Stimulated activated naive B cell treated with anti-CD40 and anti-IgM and Interleukin-4, amounts not matched to agents 10 μg/mL and 1 μg/mL and 100 μg/mL, for 72 hours (primary cell): ENCODE results near the gene NCAPG2.

Source experiments
- ATAC-seq, 2 donors: fragments of 150-1000 bp; cut with Tn5 transposase; replicated peaks; 2 replicates each; pipeline ENCODE4 v1.10.0; 2021; ENCODE audit warnings: moderate library complexity in 1 of 2
- DNase-seq: peaks from one replicate; pipeline ENCODE4 v3.0.0; 2021
- H3K27ac Mint-ChIP-seq: one replicate; pipeline ENCODE4 v1.8.0; 2022; ENCODE audit warnings: mild to moderate bottlenecking, mixed read lengths
- H3K27me3 Mint-ChIP-seq, 2 donors: one replicate each; pipeline ENCODE4 v1.8.0; 2022; ENCODE audit warnings: mixed read lengths in 2 of 2
- H3K36me3 Mint-ChIP-seq, 2 donors: one replicate each; pipeline ENCODE4 v1.8.0; 2022; ENCODE audit warnings: mixed read lengths in 2 of 2, mild to moderate bottlenecking in 1 of 2
- H3K4me1 Mint-ChIP-seq, 2 donors: one replicate each; pipeline ENCODE4 v1.8.0; 2022; ENCODE audit warnings: mixed read lengths in 2 of 2, mild to moderate bottlenecking in 1 of 2
- H3K4me3 Mint-ChIP-seq, 2 donors: one replicate each; pipeline ENCODE4 v1.8.0; 2022; ENCODE audit warnings: mild to moderate bottlenecking in 2 of 2, mixed read lengths in 2 of 2, moderate library complexity in 1 of 2
- H3K9me3 Mint-ChIP-seq, 2 donors: one replicate each; pipeline ENCODE4 v1.8.0; 2022; ENCODE audit warnings: mixed read lengths in 2 of 2, mild to moderate bottlenecking in 1 of 2

The NCAPG2 gene

DNA sequence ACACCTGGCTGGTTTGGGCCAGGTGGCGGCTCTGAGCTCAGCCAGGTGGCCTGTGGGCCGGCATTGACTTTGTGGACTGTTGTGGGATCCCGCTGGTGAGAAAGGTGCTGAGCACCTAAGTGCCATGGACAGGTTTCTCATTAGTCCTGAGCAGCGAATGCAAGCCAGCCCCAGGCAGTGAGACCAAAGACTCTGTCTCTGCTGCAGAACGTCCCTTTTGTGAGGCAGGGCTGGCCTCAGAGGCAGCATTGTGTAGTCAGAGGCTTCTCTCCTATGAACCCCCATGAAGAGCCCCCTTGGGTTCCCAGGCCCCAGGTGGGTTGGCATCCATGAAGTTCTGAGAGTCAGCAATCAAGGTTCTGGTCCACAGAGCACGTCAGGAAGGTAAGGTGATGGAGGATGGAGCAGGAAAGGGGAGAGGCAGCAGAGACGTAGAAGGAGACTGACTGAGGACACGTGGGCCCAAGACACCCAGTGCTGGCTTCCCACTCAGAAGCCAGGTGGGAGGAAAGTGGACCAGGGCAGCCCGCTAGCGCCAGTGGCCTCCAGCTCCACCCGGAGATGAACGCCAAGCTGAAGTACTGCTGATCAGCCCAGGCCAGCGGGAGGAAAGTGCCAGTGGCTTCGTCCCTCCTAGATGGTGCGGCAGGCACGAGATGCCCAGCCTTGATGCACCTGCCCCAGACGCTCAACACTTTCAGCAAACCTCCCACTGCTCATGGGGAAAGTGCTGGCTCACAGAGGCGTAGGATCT, 97.8 kb downstream of the NCAPG2 start:
- Mint-ChIP-seq H3K4me3 (no peak overlapping the region), H3K27ac (no peak overlapping the region), H3K27me3 (no peaks in the 10 kb centered on the region), H3K4me1 (peaks cover 7 to 12% of the 10 kb centered on the region in 2 donors), H3K36me3 (peaks cover 5 to 10% of the 10 kb centered on the region in 2 donors), H3K9me3 (peaks cover 0 to 1% of the 10 kb centered on the region in 2 donors)
- DNase-seq, result no peak
- ATAC-seq, result no peak

DNA sequence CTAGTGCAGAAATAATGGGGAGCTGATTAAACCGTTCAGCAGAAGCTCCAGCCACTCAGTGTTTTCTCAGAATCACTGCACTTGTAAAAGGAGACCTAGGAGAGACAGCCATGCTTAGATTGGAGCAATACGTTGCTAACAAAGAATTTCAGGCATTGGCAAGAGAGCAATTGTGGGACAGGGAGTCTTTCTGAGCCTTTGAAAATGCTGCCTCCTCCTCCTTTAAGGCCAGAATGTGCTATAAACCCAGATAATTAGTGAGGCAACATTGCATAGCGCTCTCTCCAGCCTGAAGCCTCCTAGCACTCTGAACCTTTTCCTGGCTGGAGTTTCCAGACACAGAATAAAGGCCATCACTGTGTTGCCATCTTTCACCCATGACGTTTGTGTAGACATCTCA, 98.5 kb downstream of the NCAPG2 start:
- Mint-ChIP-seq H3K9me3 (no peaks in the 10 kb centered on the region), H3K27me3 (no peaks in the 10 kb centered on the region), H3K36me3 (peaks cover 5 to 6% of the 10 kb centered on the region in 2 donors), H3K4me1 (peaks cover 5 to 9% of the 10 kb centered on the region in 2 donors), H3K27ac (no peak overlapping the region), H3K4me3 (no peak overlapping the region)
- no peak for DNase-seq
- ATAC-seq, result no peak

DNA sequence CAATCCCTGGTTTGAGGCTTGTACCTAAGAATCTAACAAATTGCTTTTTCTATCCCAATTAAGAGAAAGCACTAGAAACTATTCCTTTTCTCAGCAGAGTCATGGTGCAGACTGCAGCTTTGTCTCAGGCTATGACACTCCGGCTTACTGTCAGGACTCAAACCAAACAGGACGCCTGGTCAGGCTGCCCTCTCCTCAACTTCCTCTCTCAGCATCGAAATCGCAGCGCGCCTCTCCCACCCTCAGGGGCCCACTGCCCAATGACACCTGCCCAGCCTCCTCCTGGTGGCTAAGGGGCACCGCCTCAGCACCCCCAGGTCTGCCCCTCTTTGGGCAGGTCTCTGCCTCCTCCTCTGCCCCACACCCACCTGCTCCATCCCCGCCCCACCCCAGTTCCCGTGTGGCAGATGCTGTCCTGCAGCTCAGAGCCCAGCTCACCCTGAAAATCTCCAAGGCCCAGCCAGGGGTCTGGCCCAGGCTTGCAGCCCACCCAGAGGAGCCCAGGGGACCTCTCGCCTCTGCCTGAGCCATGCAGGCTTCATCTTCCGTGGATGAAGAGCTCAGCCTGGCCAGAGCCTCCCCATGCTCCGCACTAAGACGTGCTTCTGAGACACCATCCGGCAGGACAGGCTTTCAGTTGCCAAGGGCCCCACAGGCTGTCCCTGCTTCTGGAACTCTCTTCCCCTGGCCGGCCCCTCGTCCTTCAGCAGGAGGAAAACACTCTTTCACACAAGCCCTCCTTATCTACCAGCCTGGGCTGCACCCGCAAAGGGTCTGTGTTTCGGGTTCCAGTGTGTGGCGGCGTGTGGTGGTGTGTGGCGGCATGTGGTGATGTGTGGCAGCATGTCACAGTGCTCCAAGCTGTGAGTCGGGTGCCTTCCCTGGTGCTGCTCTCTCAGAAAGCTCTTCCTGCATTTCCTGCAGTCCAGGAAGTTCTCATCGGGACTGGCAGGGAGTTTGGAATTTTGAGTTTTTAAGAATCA, 100.5 kb downstream of the NCAPG2 start:
- Mint-ChIP-seq H3K36me3 (peaks cover 0 to 3% of the 10 kb centered on the region in 2 donors), H3K27ac (no peak overlapping the region), H3K4me3 (no peak overlapping the region), H3K9me3 (no peaks in the 10 kb centered on the region), H3K27me3 (no peaks in the 10 kb centered on the region), H3K4me1 (peaks cover 0 to under 1% of the 10 kb centered on the region in 2 donors)
- ATAC-seq (no peak), DNase-seq (no peak)

DNA sequence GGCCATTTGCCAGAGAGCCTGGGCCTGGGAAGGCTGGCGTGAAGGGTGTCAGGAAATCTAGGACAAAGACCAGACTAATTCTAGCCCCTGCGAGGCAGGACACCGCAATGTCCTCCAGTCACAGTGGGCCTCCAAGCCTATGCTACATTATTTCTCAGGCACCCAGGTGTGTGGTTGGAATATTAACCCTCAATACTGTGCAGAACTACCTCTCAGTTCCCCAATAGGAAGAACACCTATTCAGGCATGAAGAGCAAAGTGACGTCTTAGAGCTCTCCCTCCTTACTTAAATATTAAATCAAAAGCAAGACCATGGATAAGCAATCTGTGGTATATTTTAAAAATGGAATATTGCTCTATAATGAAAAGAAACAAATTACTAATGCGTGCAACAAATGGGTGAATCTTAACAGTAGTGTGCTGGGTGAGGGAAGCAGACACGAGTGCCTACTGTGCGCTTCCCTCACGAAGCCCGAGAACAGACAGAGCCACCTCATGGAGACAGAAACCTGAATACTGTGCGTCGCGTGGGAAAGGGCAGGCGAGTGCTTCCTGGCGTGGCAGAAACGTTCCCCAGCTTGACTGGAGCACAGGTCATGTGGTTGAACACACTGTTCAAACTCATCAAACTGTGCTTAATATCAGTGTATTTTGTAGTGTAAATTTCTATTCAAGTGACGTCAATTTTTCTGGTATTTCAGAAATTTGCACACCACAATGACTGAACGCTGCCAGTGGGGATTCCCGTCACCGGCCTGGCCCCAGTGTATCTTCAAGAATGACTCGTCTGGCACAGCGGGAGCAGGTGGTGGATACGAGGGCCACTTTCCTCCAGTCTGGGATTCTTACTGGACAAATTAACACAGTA, 101.5 kb downstream of the NCAPG2 start:
- H3K4me1 Mint-ChIP-seq, result no peaks in the 10 kb centered on the region
- DNase-seq (no peak), ATAC-seq (peak in 1 of 2 donors; percentile 51)
- no peaks in the 10 kb centered on the region for H3K9me3 Mint-ChIP-seq
- H3K4me3 Mint-ChIP-seq, result no peak overlapping the region
- H3K27me3 Mint-ChIP-seq, result no peaks in the 10 kb centered on the region
- peaks cover 0 to 3% of the 10 kb centered on the region in 2 donors for H3K36me3 Mint-ChIP-seq
- H3K27ac Mint-ChIP-seq, result no peak overlapping the region

DNA sequence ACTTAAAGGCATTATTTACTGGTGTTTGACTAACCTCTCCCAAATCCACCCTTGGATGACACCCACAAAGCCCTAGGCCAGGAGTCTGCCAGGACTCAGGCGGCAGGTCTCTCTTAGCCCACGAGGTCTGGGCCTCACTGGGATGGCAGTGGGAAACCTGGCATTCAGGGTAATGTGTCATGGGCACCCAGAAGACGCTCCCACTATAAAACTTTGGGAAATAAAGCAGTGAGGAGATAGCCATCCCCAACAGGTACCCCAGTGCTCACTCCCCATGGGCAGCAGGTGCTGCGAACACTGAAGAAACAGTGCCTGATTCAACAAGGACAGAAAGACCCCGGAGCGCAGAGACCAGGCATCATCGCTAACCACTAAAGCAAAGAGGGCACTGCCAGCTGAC, 102.6 kb downstream of the NCAPG2 start:
- H3K4me3 Mint-ChIP-seq, result no peak overlapping the region
- no peaks in the 10 kb centered on the region for H3K4me1 Mint-ChIP-seq
- ATAC-seq (no peak), DNase-seq (no peak)
- H3K36me3 Mint-ChIP-seq, result peaks cover 0 to 3% of the 10 kb centered on the region in 2 donors
- H3K9me3 Mint-ChIP-seq, result no peaks in the 10 kb centered on the region
- no peak overlapping the region for H3K27ac Mint-ChIP-seq
- H3K27me3 Mint-ChIP-seq, result no peaks in the 10 kb centered on the region

DNA sequence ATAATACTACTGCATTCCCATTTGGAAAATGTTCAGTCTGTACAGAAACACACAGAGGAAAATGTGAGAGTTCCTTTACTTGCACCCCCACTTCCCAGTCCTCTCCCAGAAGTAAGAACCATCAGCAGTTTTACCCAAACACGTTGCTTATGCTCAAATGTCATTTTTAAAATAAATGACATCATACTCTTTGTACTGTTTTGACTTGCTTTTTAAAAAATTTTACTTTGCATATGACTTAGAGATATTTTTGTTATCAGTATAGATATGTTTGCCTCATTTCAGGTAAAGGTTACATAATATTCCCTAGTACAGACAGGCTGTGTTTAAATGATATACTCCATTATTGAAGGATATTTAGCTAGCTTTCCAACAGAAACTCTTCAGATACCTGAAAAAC, 103.5 kb downstream of the NCAPG2 start:
- Mint-ChIP-seq H3K4me1 (no peaks in the 10 kb centered on the region), H3K4me3 (no peak overlapping the region), H3K27me3 (no peaks in the 10 kb centered on the region), H3K27ac (no peak overlapping the region), H3K36me3 (no peaks in the 10 kb centered on the region), H3K9me3 (no peaks in the 10 kb centered on the region)
- ATAC-seq, result no peak
- DNase-seq, result no peak

DNA sequence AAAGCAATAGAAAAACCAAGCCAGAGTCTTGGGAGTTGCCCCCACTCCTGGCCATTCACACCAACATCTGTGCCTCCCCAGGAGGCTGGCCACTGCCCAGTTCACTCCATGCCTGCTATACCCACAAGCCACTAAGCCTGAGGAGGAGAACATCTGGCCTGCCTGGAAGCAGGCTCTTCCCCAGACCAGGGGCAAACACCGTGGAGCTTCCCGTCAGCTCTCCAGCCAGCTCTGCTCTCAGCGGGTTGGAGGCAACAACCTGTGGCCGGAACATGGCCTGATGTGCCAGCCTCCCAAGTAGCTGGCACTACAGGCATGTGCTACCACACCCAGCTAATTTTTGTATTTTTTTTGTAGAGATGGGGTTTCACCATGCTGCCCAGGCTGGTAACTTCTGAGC, 107.9 kb downstream of the NCAPG2 start:
- Mint-ChIP-seq H3K4me1 (no peaks in the 10 kb centered on the region), H3K4me3 (no peak overlapping the region), H3K36me3 (no peaks in the 10 kb centered on the region), H3K27ac (no peak overlapping the region), H3K27me3 (no peaks in the 10 kb centered on the region), H3K9me3 (peaks cover 0 to 2% of the 10 kb centered on the region in 2 donors)
- DNase-seq (no peak), ATAC-seq (no peak)

DNA sequence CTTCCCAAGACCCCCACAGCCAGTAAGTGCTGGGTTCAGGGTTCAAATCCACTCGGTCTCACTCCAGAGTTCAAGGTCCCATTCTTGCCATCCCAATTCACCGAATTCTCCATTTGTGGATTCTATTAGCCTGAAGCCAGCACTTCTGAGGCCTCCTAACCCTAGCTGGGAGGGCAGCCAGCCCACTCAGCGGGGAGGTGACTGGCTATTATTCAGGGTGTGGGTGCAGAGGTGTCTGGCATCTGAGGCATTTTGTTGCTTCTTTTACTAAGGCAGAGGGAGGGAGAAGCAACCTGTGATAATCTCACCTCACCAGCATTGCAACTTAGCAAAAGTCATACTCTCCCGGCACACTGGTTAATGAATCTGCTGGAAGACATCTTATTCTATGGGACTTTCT, 108.3 kb downstream of the NCAPG2 start:
- Mint-ChIP-seq H3K27me3 (no peaks in the 10 kb centered on the region), H3K4me1 (no peaks in the 10 kb centered on the region)
- no peak for DNase-seq

DNA sequence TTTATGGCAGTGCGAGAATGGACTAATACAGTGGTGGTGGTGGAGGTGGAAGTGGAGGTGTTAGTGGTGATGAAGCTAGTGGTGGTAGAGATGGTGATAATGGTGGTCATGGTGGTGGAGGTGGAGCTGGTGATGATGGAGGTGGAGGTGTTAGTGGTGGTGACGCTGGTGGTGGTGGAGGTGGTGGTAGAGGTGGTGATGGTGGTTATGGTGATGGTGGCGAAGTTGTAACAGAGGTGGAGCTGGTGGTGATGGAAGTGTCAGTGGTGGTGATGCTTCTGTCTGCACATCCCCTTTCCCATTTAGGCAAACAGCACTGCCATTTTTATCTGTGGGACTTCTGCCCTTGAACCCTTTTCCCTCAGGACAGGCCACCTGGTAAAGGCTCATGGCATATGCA, 109.5 kb downstream of the NCAPG2 start:
- ATAC-seq (peak; percentile 29 to 38), DNase-seq (no peak)
- Mint-ChIP-seq H3K9me3 (peaks cover 0 to 2% of the 10 kb centered on the region in 2 donors), H3K4me1 (no peaks in the 10 kb centered on the region), H3K36me3 (no peaks in the 10 kb centered on the region), H3K27ac (no peak overlapping the region), H3K4me3 (no peak overlapping the region), H3K27me3 (peaks cover 2 to 3% of the 10 kb centered on the region in 2 donors)

More for the DNA sequence above, 108.3 kb downstream of the NCAPG2 start:
- H3K27ac Mint-ChIP-seq, result no peak overlapping the region
- H3K9me3 Mint-ChIP-seq, result peaks cover 0 to 2% of the 10 kb centered on the region in 2 donors
- no peak overlapping the region for H3K4me3 Mint-ChIP-seq
- ATAC-seq, result no peak
- no peaks in the 10 kb centered on the region for H3K36me3 Mint-ChIP-seq

DNA sequence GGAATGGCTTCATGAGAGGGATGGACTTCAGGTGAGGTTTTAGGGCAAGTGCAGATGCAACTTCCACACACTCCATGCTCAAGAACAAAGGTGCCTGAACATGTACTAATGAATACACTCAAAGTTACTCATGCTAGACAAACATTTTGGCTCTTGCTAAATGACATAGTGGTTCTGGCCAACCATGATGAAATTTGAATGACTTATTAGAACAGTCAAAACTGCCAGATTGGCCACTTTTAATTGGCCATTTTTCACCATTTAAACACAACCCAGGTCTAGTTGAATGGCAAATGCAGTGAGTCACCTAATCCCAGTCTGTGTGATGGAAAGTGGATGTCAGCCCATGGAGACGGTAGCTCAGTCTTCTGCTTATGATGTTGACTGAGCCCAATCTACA, 112.1 kb downstream of the NCAPG2 start:
- Mint-ChIP-seq H3K27me3 (peaks cover 19 to 21% of the 10 kb centered on the region in 2 donors), H3K4me3 (no peak overlapping the region), H3K4me1 (peaks cover 3 to 7% of the 10 kb centered on the region in 2 donors), H3K36me3 (no peaks in the 10 kb centered on the region), H3K27ac (no peak overlapping the region), H3K9me3 (peaks cover 2 to 5% of the 10 kb centered on the region in 2 donors)
- no peak for DNase-seq
- no peak for ATAC-seq

DNA sequence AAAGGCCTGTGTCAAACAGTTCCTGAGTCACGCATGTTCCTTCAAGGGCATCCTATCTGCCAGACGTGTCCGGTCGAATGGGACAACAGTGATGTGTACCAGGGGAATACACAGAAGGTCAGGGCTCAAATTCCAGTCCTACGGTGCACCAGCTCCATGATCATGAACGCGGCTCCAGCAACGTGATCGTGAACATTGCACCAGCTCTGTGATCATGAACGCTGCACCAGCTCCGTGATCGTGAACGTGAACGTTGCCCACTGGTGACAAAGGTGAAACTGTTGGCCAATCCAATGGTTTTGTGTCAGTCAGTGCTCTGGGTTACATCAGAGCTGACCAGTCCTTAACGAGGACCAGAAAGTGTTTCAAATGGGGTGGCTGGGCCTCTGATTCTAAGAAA, 112.7 kb downstream of the NCAPG2 start:
- peaks cover 2 to 5% of the 10 kb centered on the region in 2 donors for H3K9me3 Mint-ChIP-seq
- H3K36me3 Mint-ChIP-seq, result no peaks in the 10 kb centered on the region
- no peak for DNase-seq
- H3K27ac Mint-ChIP-seq, result no peak overlapping the region
- H3K27me3 Mint-ChIP-seq, result peaks cover 19 to 21% of the 10 kb centered on the region in 2 donors
- no peak overlapping the region for H3K4me3 Mint-ChIP-seq
- H3K4me1 Mint-ChIP-seq, result peaks cover 3 to 7% of the 10 kb centered on the region in 2 donors
- ATAC-seq, result no peak

DNA sequence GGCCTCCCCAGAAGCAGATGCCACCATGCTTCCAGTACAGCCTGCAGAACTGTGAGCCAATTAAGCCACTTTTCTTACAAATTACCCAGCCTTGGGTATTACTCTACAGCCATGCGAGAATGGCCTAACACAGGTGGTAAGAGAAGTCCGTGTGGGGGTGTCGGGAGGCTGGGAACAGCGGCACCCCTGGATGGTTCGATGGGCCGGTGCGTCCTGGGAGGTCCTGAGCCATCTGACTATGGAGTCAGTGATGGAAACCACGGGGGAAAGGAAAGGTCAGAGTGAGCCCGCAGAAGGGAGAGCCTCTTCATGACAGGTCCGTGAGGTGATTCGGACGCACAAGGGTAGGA, 114.4 kb downstream of the NCAPG2 start:
- ATAC-seq (no peak), DNase-seq (no peak)
- Mint-ChIP-seq H3K9me3 (peaks cover 2 to 5% of the 10 kb centered on the region in 2 donors), H3K27ac (no peak overlapping the region), H3K36me3 (peaks cover 0 to 3% of the 10 kb centered on the region in 2 donors), H3K27me3 (peaks cover 31 to 37% of the 10 kb centered on the region in 2 donors), H3K4me1 (peaks cover 11 to 16% of the 10 kb centered on the region in 2 donors), H3K4me3 (no peak overlapping the region)

DNA sequence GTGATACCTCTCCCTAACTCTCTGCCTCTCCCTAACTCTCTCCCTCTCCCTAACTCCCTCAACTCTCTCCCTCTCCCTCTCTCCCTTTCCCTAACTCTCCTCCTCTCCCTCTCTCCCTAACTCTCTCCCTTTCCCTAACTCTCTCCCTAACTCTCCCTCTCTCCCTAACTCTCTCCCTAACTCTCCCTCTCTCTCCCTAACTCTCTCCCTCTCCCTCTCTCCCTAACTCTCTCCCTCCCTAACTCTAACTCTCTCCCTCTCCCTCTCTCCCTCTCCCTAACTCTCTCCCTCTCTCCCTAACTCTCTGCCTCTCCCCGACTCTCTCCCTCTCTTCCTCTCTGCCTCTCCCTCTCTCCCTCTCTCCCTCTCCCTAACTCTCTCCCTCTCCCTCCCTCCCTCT, 115.0 kb downstream of the NCAPG2 start:
- no peak for ATAC-seq
- Mint-ChIP-seq H3K36me3 (peaks cover 0 to 3% of the 10 kb centered on the region in 2 donors), H3K27me3 (peaks cover 34 to 38% of the 10 kb centered on the region in 2 donors), H3K4me1 (peaks cover 11 to 16% of the 10 kb centered on the region in 2 donors), H3K27ac (no peak overlapping the region), H3K9me3 (peaks cover 2 to 5% of the 10 kb centered on the region in 2 donors), H3K4me3 (no peak overlapping the region)
- DNase-seq, result no peak
